Posterior vena cava (tissue), 2 donors: ENCODE results near the gene OR52E4. TPM values are rescaled to one million over a fixed set of nuclear protein-coding genes. Genes with fewer than 3 reads are reported as not detected.

ENCODE experiments used
- DNase-seq: peaks from one replicate; pipeline ENCODE4 v3.0.0-alpha.2; 2020; ENCODE audit warnings: low spot score
- intact Hi-C, 2 donors: fragments of 100-400 bp; cut with DNase I; formaldehyde crosslinking; loops; one replicate each; pipeline versions ENCODE4 v1.14.1 to v1.14.2; 2022 to 2023
- long read RNA-seq, 2 donors: library from polyadenylated mRNA; unstranded; transcript quantifications; one replicate each; pipeline ENCODE4 v2.0.0, GENCODE V29; 2020 to 2021
- total RNA-seq, 2 donors: library from RNA; stranded (reverse); fragmentation: NEBNext Ultra II Directional; extraction: Animal tissue kit (Norgen Biotek cat#: 25700); gene quantifications; one replicate each; pipeline ENCODE4 v1.2.1, GENCODE V29; 2021
- donor health status: DM: yes; HTN: yes; CAD: no.
- donor health status: DM: yes; HTN: yes; CAD: no.

OR52E4 gene
- total RNA-seq = not detected
- long read RNA-seq, donor 1, partial matches to known transcripts = 0 of 1 reads
- long read RNA-seq, donor 1, other reads (novel, unspliced or antisense) = 1 of 1 reads
- long read RNA-seq, donor 2 = 0 reads

- intact Hi-C loops = no loop called here
- DNase-seq = no peak
These were observed at the start of gene OR52E4 for GRCh38 chr11:5880329-5880728. Gene OR52E4 (plus strand): TSS chr11:5880629. CDS start chr11:5884293, 3,664 bp downstream.

- DNase-seq = no peak
- intact Hi-C loops = no loop called here
These were observed 49.1 kb upstream of the OR52E4 start for GRCh38 chr11:5831196-5831829.

- DNase-seq = no peak
- intact Hi-C loops = no loop called here
These were observed 47.0 kb upstream of the OR52E4 start for GRCh38 chr11:5833446-5833845.

- intact Hi-C loops = no loop called here
- no peak for DNase-seq
These were observed 42.7 kb upstream of the OR52E4 start for GRCh38 chr11:5837695-5838094.

- no peak for DNase-seq
- intact Hi-C loops = no loop called here
These were observed 38.6 kb upstream of the OR52E4 start, which contains the start of gene OR52E6 for GRCh38 chr11:5841797-5842196. Gene OR52E6 (minus strand): TSS chr11:5841897. CDS start chr11:5841897, 0 bp downstream.

- intact Hi-C loops = no loop called here
- no peak for DNase-seq
These were observed 33.7 kb upstream of the OR52E4 start for GRCh38 chr11:5846701-5847100.

- intact Hi-C loops = no loop called here
- DNase-seq = no peak
These were observed 32.7 kb upstream of the OR52E4 start for GRCh38 chr11:5847711-5848110.

GRCh38 chr11:5851002-5851401 is 29.4 kb upstream of the OR52E4 start:
- intact Hi-C loops = no loop called here
- no peak for DNase-seq

- intact Hi-C loops = no loop called here
These were observed 22.8 kb upstream of the OR52E4 start, which contains the start of gene OR52E8 for GRCh38 chr11:5857590-5857989. Gene OR52E8 (minus strand): TSS chr11:5857690. CDS start chr11:5857690, 0 bp downstream.

GRCh38 chr11:5865826-5866225 is 14.6 kb upstream of the OR52E4 start:
- no peak for DNase-seq
- intact Hi-C loops = no loop called here

More at GRCh38 chr11:5857590-5857989, 22.8 kb upstream of the OR52E4 start, which contains the start of gene OR52E8:
- DNase-seq = no peak

GRCh38 chr11:5878564-5878963 is 1.9 kb upstream of the OR52E4 start:
- no peak for DNase-seq
- intact Hi-C loops = no loop called here

GRCh38 chr11:5881756-5882155 is 1.3 kb downstream of the OR52E4 start:
- intact Hi-C loops = no loop called here
- DNase-seq = no peak

GRCh38 chr11:5887172-5887571 is 6.7 kb downstream of the OR52E4 start:
- DNase-seq = no peak

GRCh38 chr11:5887661-5888060 is 7.2 kb downstream of the OR52E4 start:
- intact Hi-C loops = no loop called here
- DNase-seq = no peak

More at GRCh38 chr11:5887172-5887571, 6.7 kb downstream of the OR52E4 start:
- intact Hi-C loops = no loop called here

GRCh38 chr11:5891216-5891800 is 10.9 kb downstream of the OR52E4 start:
- intact Hi-C loops = no loop called here
- DNase-seq = no peak

- intact Hi-C loops = no loop called here
- no peak for DNase-seq
These were observed 12.5 kb downstream of the OR52E4 start, which contains the start of gene OR52E5 for GRCh38 chr11:5892908-5893307. Gene OR52E5 (plus strand): TSS chr11:5893208. CDS start chr11:5900777, 7,569 bp downstream.

- no peak for DNase-seq
- intact Hi-C loops = loop anchor here in 1 of 2 donors (5.0 kb wide), 1 partner anchor 697 kb away; the partner anchor contains the start of gene OR51V1
These were observed 19.1 kb downstream of the OR52E4 start for GRCh38 chr11:5899534-5899933.

- DNase-seq = no peak
- intact Hi-C loops = no loop called here
These were observed 30.1 kb downstream of the OR52E4 start for GRCh38 chr11:5910540-5910939.

GRCh38 chr11:5922749-5923426 is 42.5 kb downstream of the OR52E4 start:
- DNase-seq = no peak
- intact Hi-C loops = no loop called here

GRCh38 chr11:5923427-5923776 is 43.0 kb downstream of the OR52E4 start:
- intact Hi-C loops = no loop called here
- no peak for DNase-seq
